ENCODE measurements around the gene TOPORS. TPM values are rescaled to one million over a fixed set of nuclear protein-coding genes. Genes with fewer than 3 reads are reported as not detected.

The TOPORS gene
- total and polyA plus RNA-seq, 4 donors = 7.8 to 17.0 (median 12.8) TPM

DNA sequence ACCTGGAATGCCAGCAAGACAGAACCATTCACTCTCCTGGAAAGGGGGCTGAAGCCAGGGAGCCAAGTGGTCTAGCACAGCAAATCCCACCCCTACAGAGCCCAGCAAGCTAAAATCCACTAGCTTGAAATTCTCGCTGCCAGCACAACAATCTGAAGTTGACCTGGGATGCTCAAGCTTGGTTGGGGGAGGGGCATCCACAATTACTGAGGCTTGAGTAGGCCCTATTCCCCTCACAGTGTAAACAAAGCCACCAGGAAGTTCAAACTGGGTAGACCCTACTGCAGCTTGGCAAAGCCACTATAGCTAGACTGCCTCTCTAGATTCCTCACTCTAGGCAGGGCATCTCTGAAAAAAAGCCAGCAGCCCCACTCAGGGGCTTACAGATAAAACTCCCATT is 43.7 kb downstream of the TOPORS start:
- DNase-seq (no peak), ATAC-seq (ENCODE audit: low FRiP score) (no peak)
- Histone ChIP-seq H3K27me3 (ENCODE audit: control insufficient read depth in 1 of 2, insufficient read depth in 2 of 2, low read length in 1 of 2) (no peaks in the 10 kb centered on the region), H3K27ac (ENCODE audit: low read depth in 1 of 2, low read length in 2 of 2) (no peak overlapping the region), H3K36me3 (ENCODE audit: control insufficient read depth in 1 of 2, insufficient read depth in 2 of 2, low read length in 1 of 2) (no peaks in the 10 kb centered on the region), H3K4me1 (ENCODE audit: control insufficient read depth in 1 of 2, insufficient read depth in 2 of 2, low read length in 2 of 2) (no peaks in the 10 kb centered on the region), H3K9me3 (ENCODE audit: control insufficient read depth, low read length) (no peaks in the 10 kb centered on the region), H3K4me3 (ENCODE audit: low read length in 2 of 2) (no peak overlapping the region)
- intact Hi-C loops (cut with DNase I) = no loop called here
- 95 to 97% methylated on average over 1 of the region's 1 CpG for WGBS, 2 donors

DNA sequence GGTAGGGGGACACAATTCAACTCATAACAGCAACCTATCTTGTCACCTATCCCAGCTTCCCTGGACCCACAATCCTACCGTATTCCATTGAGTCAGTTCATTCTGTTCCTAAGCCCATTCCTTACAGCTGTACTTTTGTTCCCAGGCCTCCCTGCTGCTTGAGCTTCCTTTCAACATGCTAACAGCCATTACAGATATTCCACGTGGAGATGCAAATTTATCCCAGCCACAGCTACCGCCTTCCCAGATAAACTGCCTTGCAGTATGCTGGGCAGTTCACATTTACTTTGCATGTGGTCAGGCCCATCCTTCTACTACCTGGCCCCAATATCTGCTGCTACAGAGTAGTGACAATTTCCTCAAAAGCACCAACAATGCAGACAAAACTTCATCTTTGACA is 49.4 kb downstream of the TOPORS start:
- Histone ChIP-seq H3K9me3 (ENCODE audit: control insufficient read depth, low read length) (no peaks in the 10 kb centered on the region), H3K36me3 (ENCODE audit: control insufficient read depth in 1 of 2, insufficient read depth in 2 of 2, low read length in 1 of 2) (peaks cover 3 to 4% of the 10 kb centered on the region in 2 donors), H3K4me1 (ENCODE audit: control insufficient read depth in 1 of 2, insufficient read depth in 2 of 2, low read length in 2 of 2) (no peaks in the 10 kb centered on the region), H3K27ac (ENCODE audit: low read depth in 1 of 2, low read length in 2 of 2) (no peak overlapping the region), H3K4me3 (ENCODE audit: low read length in 2 of 2) (no peak overlapping the region), H3K27me3 (ENCODE audit: control insufficient read depth in 1 of 2, insufficient read depth in 2 of 2, low read length in 1 of 2) (no peaks in the 10 kb centered on the region)
- DNase-seq (no peak), ATAC-seq (ENCODE audit: low FRiP score) (no peak)
- intact Hi-C loops (cut with DNase I) = no loop called here
- WGBS, 2 donors = 86 to 90% methylated on average over 3 of the region's 3 CpGs

DNA sequence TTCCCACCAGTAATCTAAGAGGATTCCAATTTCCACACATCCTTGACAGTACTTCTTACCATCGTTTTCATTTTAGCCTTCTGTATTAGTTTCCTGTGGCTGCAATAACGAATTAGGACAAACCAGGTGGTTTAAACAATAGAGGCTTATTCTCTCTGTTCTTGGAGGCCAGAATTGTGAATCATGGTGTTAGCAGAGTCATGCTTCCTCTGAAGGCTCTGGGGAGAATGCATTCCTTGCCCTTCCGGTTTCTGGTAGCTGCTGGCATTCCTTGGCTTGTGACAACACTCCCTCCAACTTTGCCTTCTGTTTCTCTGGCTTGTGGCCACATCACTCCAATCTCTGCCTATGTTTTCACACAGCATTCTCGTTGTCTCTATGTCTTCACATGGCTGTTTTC is 49.9 kb downstream of the TOPORS start:
- ATAC-seq (ENCODE audit: low FRiP score) (no peak), DNase-seq (no peak)
- Histone ChIP-seq H3K27ac (ENCODE audit: low read depth in 1 of 2, low read length in 2 of 2) (no peak overlapping the region), H3K36me3 (ENCODE audit: control insufficient read depth in 1 of 2, insufficient read depth in 2 of 2, low read length in 1 of 2) (peaks cover 3 to 4% of the 10 kb centered on the region in 2 donors), H3K9me3 (ENCODE audit: control insufficient read depth, low read length) (no peaks in the 10 kb centered on the region), H3K4me1 (ENCODE audit: control insufficient read depth in 1 of 2, insufficient read depth in 2 of 2, low read length in 2 of 2) (no peaks in the 10 kb centered on the region), H3K4me3 (ENCODE audit: low read length in 2 of 2) (no peak overlapping the region), H3K27me3 (ENCODE audit: control insufficient read depth in 1 of 2, insufficient read depth in 2 of 2, low read length in 1 of 2) (no peaks in the 10 kb centered on the region)
- intact Hi-C loops (cut with DNase I) = no loop called here
- 47 to 57% methylated on average over 4 of the region's 4 CpGs for WGBS, 2 donors

DNA sequence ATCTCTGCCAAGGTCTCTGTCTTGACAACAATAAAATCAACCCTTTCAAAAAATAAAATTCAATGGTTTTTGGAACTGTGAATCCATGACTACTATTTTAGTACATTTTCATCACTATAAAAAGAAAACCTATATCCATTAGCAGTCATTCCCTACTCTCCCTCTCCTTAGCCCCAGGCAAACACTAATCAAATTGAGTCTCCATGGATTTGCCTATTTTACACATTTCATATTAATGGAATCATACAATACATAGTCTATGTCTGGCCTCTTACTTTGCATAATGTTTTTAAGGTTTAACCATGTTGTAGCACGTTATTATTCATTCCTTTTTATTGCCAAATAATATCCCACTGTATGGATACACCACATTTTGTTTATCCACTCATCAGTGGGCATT is 50.5 kb downstream of the TOPORS start:
- DNase-seq (no peak), ATAC-seq (ENCODE audit: low FRiP score) (no peak)
- WGBS, 2 donors = 81 to 82% methylated on average over 1 of the region's 1 CpG
- Histone ChIP-seq H3K4me1 (ENCODE audit: control insufficient read depth in 1 of 2, insufficient read depth in 2 of 2, low read length in 2 of 2) (no peaks in the 10 kb centered on the region), H3K4me3 (ENCODE audit: low read length in 2 of 2) (no peak overlapping the region), H3K36me3 (ENCODE audit: control insufficient read depth in 1 of 2, insufficient read depth in 2 of 2, low read length in 1 of 2) (peaks cover 3 to 4% of the 10 kb centered on the region in 2 donors), H3K9me3 (ENCODE audit: control insufficient read depth, low read length) (no peaks in the 10 kb centered on the region), H3K27ac (ENCODE audit: low read depth in 1 of 2, low read length in 2 of 2) (no peak overlapping the region), H3K27me3 (ENCODE audit: control insufficient read depth in 1 of 2, insufficient read depth in 2 of 2, low read length in 1 of 2) (no peaks in the 10 kb centered on the region)
- intact Hi-C loops (cut with DNase I) = no loop called here

DNA sequence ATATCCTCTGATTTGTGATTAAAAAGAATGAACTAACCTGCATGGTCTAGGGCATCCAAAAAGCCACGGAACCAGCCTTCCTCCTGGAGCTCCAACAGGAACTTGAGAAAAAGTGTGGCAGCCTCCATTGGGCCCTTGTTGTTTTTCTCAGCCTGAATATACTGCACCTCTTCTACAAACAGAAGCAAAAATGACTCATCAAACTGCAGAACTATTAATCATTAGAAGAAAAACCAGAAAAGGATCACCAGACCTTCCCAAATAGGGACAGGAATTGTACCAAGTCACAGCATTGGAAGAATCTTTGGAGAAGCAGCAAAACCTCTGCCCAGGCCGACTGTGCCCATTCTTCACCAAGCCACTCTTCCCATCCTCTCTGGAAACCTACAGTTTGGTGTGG is 51.6 kb downstream of the TOPORS start:
- intact Hi-C loops (cut with DNase I) = no loop called here
- WGBS, 2 donors = 88% methylated on average over 2 of the region's 2 CpGs

DNA sequence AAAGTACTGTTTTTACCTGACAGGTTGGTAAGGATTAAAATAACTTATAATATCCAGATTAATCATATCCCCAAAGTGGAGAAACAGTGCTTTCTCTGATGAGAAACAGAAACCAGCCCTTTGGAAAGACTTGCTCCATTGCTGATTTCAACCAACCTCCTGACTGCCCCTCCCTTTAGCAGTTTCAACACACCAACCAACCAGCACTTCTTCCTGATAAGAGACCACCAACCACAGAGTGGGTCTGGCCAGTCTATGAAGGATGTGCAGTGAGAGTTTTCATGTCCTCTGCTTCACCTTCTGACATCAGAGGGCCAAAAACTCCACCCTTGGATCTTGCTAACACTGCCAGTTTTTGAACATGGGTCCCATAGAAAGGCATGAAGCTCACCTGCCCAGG is 54.5 kb downstream of the TOPORS start:
- Histone ChIP-seq H3K9me3 (ENCODE audit: control insufficient read depth, low read length) (no peaks in the 10 kb centered on the region), H3K27ac (ENCODE audit: low read depth in 1 of 2, low read length in 2 of 2) (no peak overlapping the region), H3K4me3 (ENCODE audit: low read length in 2 of 2) (no peak overlapping the region), H3K27me3 (ENCODE audit: control insufficient read depth in 1 of 2, insufficient read depth in 2 of 2, low read length in 1 of 2) (no peaks in the 10 kb centered on the region), H3K36me3 (ENCODE audit: control insufficient read depth in 1 of 2, insufficient read depth in 2 of 2, low read length in 1 of 2) (peaks cover 4 to 5% of the 10 kb centered on the region in 2 donors), H3K4me1 (ENCODE audit: control insufficient read depth in 1 of 2, insufficient read depth in 2 of 2, low read length in 2 of 2) (no peaks in the 10 kb centered on the region)
- ATAC-seq (ENCODE audit: low FRiP score) = no peak
- no peak for DNase-seq
- intact Hi-C loops (cut with DNase I) = no loop called here

More for the DNA sequence above, 51.6 kb downstream of the TOPORS start:
- Histone ChIP-seq H3K27me3 (ENCODE audit: control insufficient read depth in 1 of 2, insufficient read depth in 2 of 2, low read length in 1 of 2) (no peaks in the 10 kb centered on the region), H3K4me3 (ENCODE audit: low read length in 2 of 2) (no peak overlapping the region), H3K36me3 (ENCODE audit: control insufficient read depth in 1 of 2, insufficient read depth in 2 of 2, low read length in 1 of 2) (peaks cover 4 to 5% of the 10 kb centered on the region in 2 donors), H3K9me3 (ENCODE audit: control insufficient read depth, low read length) (no peaks in the 10 kb centered on the region), H3K4me1 (ENCODE audit: control insufficient read depth in 1 of 2, insufficient read depth in 2 of 2, low read length in 2 of 2) (no peaks in the 10 kb centered on the region), H3K27ac (ENCODE audit: low read depth in 1 of 2, low read length in 2 of 2) (no peak overlapping the region)
- DNase-seq (no peak), ATAC-seq (ENCODE audit: low FRiP score) (no peak)

DNA sequence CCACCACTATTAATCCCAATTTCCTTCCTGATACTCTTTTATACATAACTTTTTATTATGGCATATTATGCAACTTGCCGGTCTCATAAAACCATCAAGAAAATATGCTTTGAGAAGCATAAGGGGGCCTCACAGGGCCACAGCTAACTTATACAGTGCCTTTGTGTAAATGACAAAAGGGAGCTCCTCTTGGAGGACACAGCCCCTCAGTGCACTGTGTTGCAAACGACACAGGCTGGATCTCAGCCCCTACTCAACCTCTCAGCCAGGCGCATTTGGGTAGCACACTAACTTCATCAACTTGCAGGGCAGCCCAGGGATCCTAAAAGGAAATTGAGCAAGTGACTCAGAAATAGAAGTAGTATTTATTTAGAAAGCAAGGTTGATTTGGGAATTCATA is 61.8 kb downstream of the TOPORS start:
- DNase-seq (no peak), ATAC-seq (ENCODE audit: low FRiP score) (no peak)
- peaks cover 4 to 11% of the 10 kb centered on the region in 2 donors for H3K36me3 ChIP-seq (ENCODE audit: control insufficient read depth in 1 of 2, insufficient read depth in 2 of 2, low read length in 1 of 2)
- no peak overlapping the region for H3K4me3 ChIP-seq (ENCODE audit: low read length in 2 of 2)
- WGBS, 2 donors = 73 to 80% methylated on average over 3 of the region's 3 CpGs
- H3K9me3 ChIP-seq (ENCODE audit: control insufficient read depth, low read length) = no peaks in the 10 kb centered on the region
- H3K4me1 ChIP-seq (ENCODE audit: control insufficient read depth in 1 of 2, insufficient read depth in 2 of 2, low read length in 2 of 2) = no peaks in the 10 kb centered on the region
- H3K27me3 ChIP-seq (ENCODE audit: control insufficient read depth in 1 of 2, insufficient read depth in 2 of 2, low read length in 1 of 2) = no peaks in the 10 kb centered on the region
- intact Hi-C loops (cut with DNase I) = no loop called here
- no peak overlapping the region for H3K27ac ChIP-seq (ENCODE audit: low read depth in 1 of 2, low read length in 2 of 2)

Other genes starting within 250 kb of the TOPORS start
- gene ACO1, start 167.9 kb downstream of the TOPORS start, total RNA-seq = 10 to 100 TPM; 29.4 to 30.5 TPM
- 10 to 100 TPM; 11.0 to 17.7 TPM for gene ACO1, start 167.9 kb downstream of the TOPORS start, polyA plus RNA-seq
- 10 to 100 TPM; 13.0 to 15.6 TPM for gene RIGI, start 26.4 kb downstream of the TOPORS start, total RNA-seq
- gene RIGI, start 26.4 kb downstream of the TOPORS start, polyA plus RNA-seq = 1 to 10 TPM; 3.9 to 9.3 TPM
- gene SMIM27, start 259 bp downstream of the TOPORS start, total RNA-seq = 1 to 10 TPM; 6.5 to 6.7 TPM
- gene SMIM27, start 259 bp downstream of the TOPORS start, polyA plus RNA-seq = 10 to 100 TPM; 12.7 to 48.8 TPM
- gene NDUFB6, start 20.6 kb upstream of the TOPORS start, total RNA-seq = 10 to 100 TPM; 29.5 to 44.6 TPM
- gene NDUFB6, start 20.6 kb upstream of the TOPORS start, polyA plus RNA-seq = 10 to 100 TPM; 41.6 to 55.2 TPM
- gene TAF1L, start 83.1 kb upstream of the TOPORS start, total RNA-seq = under 1 TPM in 1 of 2 donors, not detected in 1; 0.06 TPM
- gene TAF1L, start 83.1 kb upstream of the TOPORS start, polyA plus RNA-seq = under 1 TPM in 1 of 2 donors, not detected in 1; 0.13 TPM
- not detected for gene TMEM215, start 231.0 kb upstream of the TOPORS start, total RNA-seq
- not detected for gene TMEM215, start 231.0 kb upstream of the TOPORS start, polyA plus RNA-seq